GM23338 (cell line): ENCODE measurements around the gene CGREF1. TPM values are rescaled to one million over a fixed set of nuclear protein-coding genes. Genes with fewer than 3 reads are reported as not detected.

Experiments
- ATAC-seq: fragments of 200-7000 bp; cut with Tn5 transposase; 3 replicates; pipeline ENCODE4 v1.9.1; 2020
- DNase-seq: peaks from one replicate; pipeline ENCODE4 v3.0.0-alpha.2; 2015; ENCODE audit warnings: low spot score
- H2AFZ ChIP-seq: fragments of 200-600 bp; sonication (generic); 2 replicates; pipeline ENCODE4 v1.8.0; 2016; ENCODE audit warnings: antibody characterized with exemption, mild to moderate bottlenecking, moderate library complexity
- H3F3A ChIP-seq: fragments of 200-600 bp; sonication (generic); replicated peaks from 2 replicates; pipeline ENCODE4 v1.8.0; 2017; ENCODE audit warnings: antibody characterized with exemption, mixed run types, low read depth
- H3K27ac ChIP-seq: fragments of 200-600 bp; sonication (generic); 2 replicates; pipeline ENCODE4 v1.6.1; 2016; ENCODE audit warnings: low read depth
- H3K27me3 ChIP-seq: fragments of 200-600 bp; sonication (generic); 2 replicates; pipeline ENCODE4 v1.8.0; 2016; ENCODE audit warnings: mild to moderate bottlenecking, mixed run types, moderate library complexity; ENCODE audit not compliant: insufficient read depth
- H3K36me3 ChIP-seq: fragments of 200-600 bp; sonication (generic); 2 replicates; pipeline ENCODE4 v1.8.0; 2016; ENCODE audit warnings: mild to moderate bottlenecking; ENCODE audit not compliant: insufficient read depth
- H3K4me1 ChIP-seq: fragments of 200-600 bp; sonication (generic); 2 replicates; pipeline ENCODE4 v1.8.0; 2016; ENCODE audit warnings: mild to moderate bottlenecking, moderate library complexity; ENCODE audit not compliant: insufficient read depth
- H3K4me2 ChIP-seq: fragments of 200-600 bp; sonication (generic); 2 replicates; pipeline ENCODE4 v1.7.1; 2017; ENCODE audit warnings: mixed run types
- H3K4me3 ChIP-seq: fragments of 200-600 bp; sonication (generic); 2 replicates; pipeline ENCODE4 v1.6.1; 2016; ENCODE audit warnings: mixed run types
- H3K79me2 ChIP-seq: fragments of 200-600 bp; sonication (generic); replicated peaks from 2 replicates; pipeline ENCODE4 v1.8.0; 2017; ENCODE audit warnings: mild to moderate bottlenecking; ENCODE audit not compliant: insufficient read depth
- H3K9me2 ChIP-seq: fragments of 200-600 bp; sonication (generic); 2 replicates; pipeline ENCODE4 v1.8.0; 2017; ENCODE audit not compliant: insufficient read depth
- H4K20me1 ChIP-seq: fragments of 200-600 bp; sonication (generic); replicated peaks from 2 replicates; pipeline ENCODE4 v1.8.0; 2017; ENCODE audit warnings: mild to moderate bottlenecking; ENCODE audit not compliant: insufficient read depth
- H3K27ac Mint-ChIP-seq: 2 replicates; pipeline ENCODE4 v1.8.0; 2020; ENCODE audit warnings: inconsistent platforms, mild to moderate bottlenecking, moderate library complexity, mixed read lengths
- H3K27me3 Mint-ChIP-seq: 3 replicates; pipeline ENCODE4 v1.8.0; 2022; ENCODE audit warnings: low read depth, mild to moderate bottlenecking, moderate library complexity, mixed read lengths, inconsistent platforms; ENCODE audit not compliant: insufficient read depth, poor library complexity
- H3K36me3 Mint-ChIP-seq: 3 replicates; pipeline ENCODE4 v1.8.0; 2021; ENCODE audit warnings: low read depth, mild to moderate bottlenecking, inconsistent platforms, moderate library complexity, mixed read lengths
- H3K4me1 Mint-ChIP-seq: 3 replicates; pipeline ENCODE4 v1.8.0; 2020; ENCODE audit warnings: mild to moderate bottlenecking, inconsistent platforms, mixed read lengths
- H3K4me3 Mint-ChIP-seq: 3 replicates; pipeline ENCODE4 v1.8.0; 2021; ENCODE audit warnings: moderate library complexity, mild to moderate bottlenecking, inconsistent platforms, mixed read lengths
- H3K9me3 Mint-ChIP-seq: 3 replicates; pipeline ENCODE4 v1.8.0; 2020; ENCODE audit warnings: moderate library complexity, mild to moderate bottlenecking, inconsistent platforms, mixed read lengths
- CREB1 ChIP-seq: fragments of 250-450 bp; sonication (Bioruptor Pico); IDR thresholded peaks from 2 replicates; pipeline ENCODE4 v1.5.0; 2020; ENCODE audit warnings: low read depth, mild to moderate bottlenecking, moderate library complexity
- CTCF ChIP-seq, 2 experiments: fragments of 200-600 bp in 1 of 2; sonication (generic) in 1 of 2; conservative IDR thresholded peaks; 2 replicates each; pipeline versions ENCODE4 v1.5.1 to v1.6.1; 2016 to 2017; ENCODE audit warnings: antibody characterized with exemption in 2 of 2, low read depth in 2 of 2, mild to moderate bottlenecking in 2 of 2, moderate library complexity in 1 of 2
- ETS1 ChIP-seq: IDR thresholded peaks from 2 replicates; pipeline ENCODE4 v1.6.1; 2016; ENCODE audit warnings: antibody characterized with exemption
- EZH2 ChIP-seq: fragments of 200-600 bp; sonication (generic); IDR thresholded peaks from one replicate; pipeline ENCODE4 v1.8.0; 2017; ENCODE audit warnings: antibody characterized with exemption, mild to moderate bottlenecking, low read depth; ENCODE audit not compliant: unreplicated experiment
- EZH2phosphoT487 ChIP-seq: fragments of 200-600 bp; sonication (generic); IDR thresholded peaks from one replicate; pipeline ENCODE4 v1.8.1; 2018; ENCODE audit warnings: antibody characterized with exemption; ENCODE audit not compliant: unreplicated experiment
- JUNB ChIP-seq: IDR thresholded peaks from one replicate; pipeline ENCODE4 v1.6.1; 2016; ENCODE audit warnings: antibody characterized with exemption; ENCODE audit not compliant: unreplicated experiment
- NANOG ChIP-seq: IDR thresholded peaks from 2 replicates; pipeline ENCODE4 v1.6.1; 2016; ENCODE audit warnings: antibody characterized with exemption, borderline replicate concordance
- POLR2AphosphoS5 ChIP-seq: IDR thresholded peaks from 2 replicates; pipeline ENCODE4 v1.6.1; 2016; ENCODE audit warnings: antibody characterized with exemption, low read depth
- REST ChIP-seq: IDR thresholded peaks from one replicate; pipeline ENCODE4 v1.6.1; 2018; ENCODE audit warnings: antibody characterized with exemption; ENCODE audit not compliant: unreplicated experiment
- STAT1 ChIP-seq: IDR thresholded peaks from one replicate; pipeline ENCODE4 v1.6.1; 2016; ENCODE audit warnings: antibody characterized with exemption; ENCODE audit not compliant: unreplicated experiment
- ZNF114 ChIP-seq: fragments of 250-450 bp; sonication (Bioruptor Pico); IDR thresholded peaks from 2 replicates; pipeline ENCODE4 v1.5.0; 2020; ENCODE audit warnings: mild to moderate bottlenecking, moderate library complexity
- ZNF331 ChIP-seq: fragments of 250-450 bp; sonication (Bioruptor Pico); IDR thresholded peaks from 2 replicates; pipeline ENCODE4 v1.5.0; 2020; ENCODE audit warnings: low read depth, mild to moderate bottlenecking, moderate library complexity
- ZNF462 ChIP-seq: fragments of 250-450 bp; sonication (Bioruptor Pico); IDR thresholded peaks from 2 replicates; pipeline ENCODE4 v1.5.0; 2020; ENCODE audit warnings: mild to moderate bottlenecking, moderate library complexity
- polyA plus RNA-seq: library from polyadenylated mRNA; unstranded; fragments of >200 nt; fragmentation: Nextera tagmentation; extraction: Ambion mirVana; gene quantifications from 2 replicates; pipeline ENCODE4 v1.2.1, GENCODE V29; 2016
- total RNA-seq: library from RNA; depleted of rRNA; stranded (reverse); fragments of >200 nt; shearing (Covaris generic); gene quantifications from 2 replicates; pipeline ENCODE4 v1.2.3, GENCODE V29; 2014

CGREF1 gene
- total and polyA plus RNA-seq, 2 experiments from 2014 or later: 4.1 to 4.5 TPM

- DNase-seq: no peak
- H3F3A ChIP-seq: no peaks in the 10 kb centered on the region
- H4K20me1 ChIP-seq: no peaks in the 10 kb centered on the region
- H3K4me3 Mint-ChIP-seq: no peak overlapping the region; the same call in 2 of the 3 replicates
- no peaks in the 10 kb centered on the region for H3K9me2 ChIP-seq
- no peak overlapping the region for H3K4me3 ChIP-seq
- H3K27me3 ChIP-seq: no peaks in the 10 kb centered on the region
- H3K4me2 ChIP-seq: no peak overlapping the region
- TF ChIP-seq CTCF (conservative IDR thresholded peaks at IDR 0.05; ENCODE audit: low read depth in 2 of 2) (no peak), CREB1 (CRISPR knock-in tag) (no peak), JUNB (no peak), REST (no peak), ZNF331 (CRISPR knock-in tag) (no peak), ZNF462 (CRISPR knock-in tag) (no peak), EZH2 (no peak), STAT1 (no peak), POLR2AphosphoS5 (no peak), ZNF114 (CRISPR knock-in tag) (no peak), NANOG (no peak), EZH2phosphoT487 (no peak), ETS1 (no peak)
- no peak overlapping the region for H3K27ac ChIP-seq
- no peak overlapping the region for H3K27ac Mint-ChIP-seq
- H3K79me2 ChIP-seq: no peaks in the 10 kb centered on the region
- no peaks in the 10 kb centered on the region for H3K36me3 Mint-ChIP-seq
- no peaks in the 10 kb centered on the region for H3K36me3 ChIP-seq
- H3K9me3 Mint-ChIP-seq: no peaks in the 10 kb centered on the region
- ATAC-seq: no peak
- H3K4me1 Mint-ChIP-seq: no peaks in the 10 kb centered on the region
- H3K27me3 Mint-ChIP-seq: peaks cover 17% of the 10 kb centered on the region
- H2AFZ ChIP-seq: no peak overlapping the region
- H3K4me1 ChIP-seq: no peaks in the 10 kb centered on the region
Observed at GRCh38 chr2:27152796-27153464, 34.0 kb upstream of the CGREF1 start.
